Measurements from ENCODE around the gene NEK1.

GRCh38 chr4:169359961-169360360, 252.4 kb downstream of the NEK1 start:
- TF ChIP-seq POLR2A (IDR thresholded peaks at IDR 0.05) = no peak
- TF ChIP-seq CTCF (IDR thresholded peaks at IDR 0.05) = no peak
